Hepatocyte (in vitro differentiated cells): ENCODE results near the gene XYLB.

Experiments
- EZH2 ChIP-seq: fragments of 200-600 bp; sonication (generic); IDR thresholded peaks from 2 replicates; pipeline ENCODE4 v1.6.1; 2016; ENCODE audit warnings: antibody characterized with exemption, mild to moderate bottlenecking, borderline replicate concordance
- EZH2phosphoT487 ChIP-seq: fragments of 200-600 bp; sonication (generic); IDR thresholded peaks from one replicate; pipeline ENCODE4 v1.6.1; 2018; ENCODE audit warnings: antibody characterized with exemption, mild to moderate bottlenecking, low read depth, moderate library complexity; ENCODE audit not compliant: unreplicated experiment, severe bottlenecking
- TF ChIP-seq, protein P1 (sequence below): fragments of 200-600 bp; sonication (generic); IDR thresholded peaks from 2 replicates; pipeline ENCODE4 v1.5.1; 2016; ENCODE audit warnings: antibody characterized with exemption, mild to moderate bottlenecking; ENCODE audit not compliant: poor library complexity

DNA sequence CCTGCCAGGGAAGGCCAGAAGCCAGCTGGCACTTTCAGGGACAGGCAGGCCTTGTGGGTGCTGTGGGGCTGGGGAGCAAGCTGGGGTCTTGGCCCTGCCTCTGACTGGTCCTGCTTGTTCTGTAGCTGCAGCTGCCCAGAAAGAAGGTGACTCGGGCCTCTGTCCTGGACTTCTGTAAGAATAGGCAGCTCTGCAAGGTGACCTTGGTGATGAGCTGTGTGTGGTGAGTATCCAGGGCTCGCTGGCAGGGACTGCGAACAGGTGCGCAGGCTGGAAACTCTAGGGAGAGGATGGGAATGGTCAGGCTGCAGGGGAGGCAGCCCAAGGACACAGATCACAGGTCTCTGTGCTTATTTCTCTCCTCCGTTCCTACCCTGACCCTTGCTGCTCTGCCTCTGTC lies 33.3 kb upstream of the XYLB start:
- TF ChIP-seq, protein P1, sequence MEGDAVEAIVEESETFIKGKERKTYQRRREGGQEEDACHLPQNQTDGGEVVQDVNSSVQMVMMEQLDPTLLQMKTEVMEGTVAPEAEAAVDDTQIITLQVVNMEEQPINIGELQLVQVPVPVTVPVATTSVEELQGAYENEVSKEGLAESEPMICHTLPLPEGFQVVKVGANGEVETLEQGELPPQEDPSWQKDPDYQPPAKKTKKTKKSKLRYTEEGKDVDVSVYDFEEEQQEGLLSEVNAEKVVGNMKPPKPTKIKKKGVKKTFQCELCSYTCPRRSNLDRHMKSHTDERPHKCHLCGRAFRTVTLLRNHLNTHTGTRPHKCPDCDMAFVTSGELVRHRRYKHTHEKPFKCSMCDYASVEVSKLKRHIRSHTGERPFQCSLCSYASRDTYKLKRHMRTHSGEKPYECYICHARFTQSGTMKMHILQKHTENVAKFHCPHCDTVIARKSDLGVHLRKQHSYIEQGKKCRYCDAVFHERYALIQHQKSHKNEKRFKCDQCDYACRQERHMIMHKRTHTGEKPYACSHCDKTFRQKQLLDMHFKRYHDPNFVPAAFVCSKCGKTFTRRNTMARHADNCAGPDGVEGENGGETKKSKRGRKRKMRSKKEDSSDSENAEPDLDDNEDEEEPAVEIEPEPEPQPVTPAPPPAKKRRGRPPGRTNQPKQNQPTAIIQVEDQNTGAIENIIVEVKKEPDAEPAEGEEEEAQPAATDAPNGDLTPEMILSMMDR = no peak
- TF ChIP-seq EZH2 = no peak
- TF ChIP-seq EZH2phosphoT487 = no peak
